IMR-90 (cell line): ENCODE results near the gene NMUR2. TPM values are rescaled to one million over a fixed set of nuclear protein-coding genes. Genes with fewer than 3 reads are reported as not detected.

Experiments used
- ATAC-seq: fragments of 200-7000 bp; cut with Tn5 transposase; 2 replicates; pipeline ENCODE4 v1.9.1; 2020; ENCODE audit warnings: low read depth, mild to moderate bottlenecking, moderate library complexity
- BruUV-seq: library from RNA; stranded (reverse); fragments of 400-500 nt; replicated peaks from 2 replicates; lab custom pipeline; 2021; lab: Mats Ljungman, UMichigan
- CTCF ChIA-PET: fragments of 300-600 bp; formaldehyde crosslinking; extraction: SDS; loops from one replicate; lab custom pipeline; 2021; ENCODE audit warnings: antibody characterized with exemption; lab: Yijun Ruan, JAX
- POLR2A ChIA-PET: fragments of 300-600 bp; sonication (Branson Sonifier 250); formaldehyde crosslinking; loops from one replicate; lab custom pipeline; 2022; ENCODE audit warnings: antibody characterized with exemption; ENCODE audit not compliant: unreplicated experiment; lab: Charles Lee
- DNase-seq: peaks from one replicate; pipeline ENCODE4 v3.0.0; 2013
- H2AFZ ChIP-seq: replicated peaks from 2 replicates; pipeline ENCODE3; 2013; ENCODE audit warnings: low read length, mild to moderate bottlenecking; ENCODE audit not compliant: poor library complexity
- H2AK5ac ChIP-seq: 2 replicates; pipeline ENCODE4 v1.6.1; 2013; ENCODE audit warnings: low read depth, low read length, inconsistent platforms
- H2AK9ac ChIP-seq: replicated peaks from 2 replicates; pipeline ENCODE3; 2013; ENCODE audit warnings: mild to moderate bottlenecking, low read depth, low read length, moderate library complexity; ENCODE audit not compliant: poor library complexity
- H2BK120ac ChIP-seq: 2 replicates; pipeline ENCODE4 v1.6.1; 2013; ENCODE audit warnings: low read depth, low read length, inconsistent platforms
- H2BK15ac ChIP-seq: 3 replicates; pipeline ENCODE4 v1.6.1; 2013; ENCODE audit warnings: low read depth, low read length, inconsistent platforms
- H2BK20ac ChIP-seq: 2 replicates; pipeline ENCODE4 v1.6.1; 2013; ENCODE audit warnings: low read depth, mild to moderate bottlenecking, inconsistent platforms, low read length, moderate library complexity
- H2BK5ac ChIP-seq: 2 replicates; pipeline ENCODE4 v1.6.1; 2013; ENCODE audit warnings: mild to moderate bottlenecking, low read depth, low read length, inconsistent platforms; ENCODE audit not compliant: poor library complexity, severe bottlenecking
- H3K14ac ChIP-seq: replicated peaks from 2 replicates; pipeline ENCODE4 v1.6.1; 2013; ENCODE audit warnings: low read depth, low read length, inconsistent platforms
- H3K18ac ChIP-seq: 2 replicates; pipeline ENCODE4 v1.6.1; 2013; ENCODE audit warnings: low read depth, low read length, control low read depth
- H3K23ac ChIP-seq: 2 replicates; pipeline ENCODE4 v1.6.1; 2013; ENCODE audit warnings: low read depth, low read length, inconsistent platforms
- H3K27ac ChIP-seq: 2 replicates; pipeline ENCODE4 v1.5.1; 2013; ENCODE audit warnings: mild to moderate bottlenecking, control low read depth, low read length; ENCODE audit not compliant: insufficient read depth
- H3K27me3 ChIP-seq: 2 replicates; pipeline ENCODE4 v1.6.1; 2013; ENCODE audit warnings: low read length; ENCODE audit not compliant: control insufficient read depth, insufficient read depth
- H3K36me3 ChIP-seq: 2 replicates; pipeline ENCODE4 v1.6.1; 2013; ENCODE audit warnings: low read length, mixed read lengths; ENCODE audit not compliant: control insufficient read depth, insufficient read depth
- H3K4ac ChIP-seq: 2 replicates; pipeline ENCODE4 v1.6.1; 2013; ENCODE audit warnings: low read depth, low read length, inconsistent platforms
- H3K4me1 ChIP-seq: 2 replicates; pipeline ENCODE4 v1.6.1; 2013; ENCODE audit warnings: low read length, mixed read lengths; ENCODE audit not compliant: control insufficient read depth, insufficient read depth
- H3K4me2 ChIP-seq: 2 replicates; pipeline ENCODE4 v1.6.1; 2013; ENCODE audit warnings: low read depth, mild to moderate bottlenecking, control low read depth, low read length, moderate library complexity
- H3K4me3 ChIP-seq: 2 replicates; pipeline ENCODE4 v1.5.1; 2013; ENCODE audit warnings: low read depth, mild to moderate bottlenecking, control low read depth, low read length, moderate library complexity; ENCODE audit not compliant: insufficient read depth
- H3K56ac ChIP-seq: 2 replicates; pipeline ENCODE4 v1.6.1; 2013; ENCODE audit warnings: low read length, inconsistent platforms; ENCODE audit not compliant: insufficient read depth; ENCODE audit errors: extremely low read depth
- H3K79me1 ChIP-seq, 2 experiments: 2 replicates each; pipeline ENCODE4 v1.6.1; 2013; ENCODE audit warnings: low read length in 2 of 2, inconsistent platforms in 1 of 2, low read depth in 1 of 2
- H3K9ac ChIP-seq: 2 replicates; pipeline ENCODE4 v1.6.1; 2013; ENCODE audit warnings: low read depth, low read length, control low read depth
- H3K9me1 ChIP-seq: 2 replicates; pipeline ENCODE4 v1.6.1; 2013; ENCODE audit warnings: low read length, inconsistent platforms; ENCODE audit not compliant: insufficient read depth
- H3K9me3 ChIP-seq: 2 replicates; pipeline ENCODE4 v1.6.1; 2013; ENCODE audit warnings: low read length; ENCODE audit not compliant: control insufficient read depth, insufficient read depth
- H4K20me1 ChIP-seq: 2 replicates; pipeline ENCODE4 v1.6.1; 2013; ENCODE audit warnings: low read length, inconsistent platforms; ENCODE audit not compliant: insufficient read depth
- H4K5ac ChIP-seq: 2 replicates; pipeline ENCODE4 v1.6.1; 2013; ENCODE audit warnings: mild to moderate bottlenecking, low read depth, low read length, control low read depth
- H4K8ac ChIP-seq, 2 experiments: 2 replicates each; pipeline ENCODE4 v1.6.1; 2013; ENCODE audit warnings: low read depth in 2 of 2, low read length in 2 of 2, control low read depth in 1 of 2, inconsistent platforms in 1 of 2
- H4K91ac ChIP-seq: 2 replicates; pipeline ENCODE4 v1.6.1; 2013; ENCODE audit warnings: low read depth, low read length, inconsistent platforms; ENCODE audit not compliant: insufficient read depth
- BHLHE40 ChIP-seq: fragments of 150-350 bp; IDR thresholded peaks from 2 replicates; pipeline ENCODE4 v1.6.1; 2016; ENCODE audit warnings: mild to moderate bottlenecking, low read depth, low read length
- CEBPB ChIP-seq: IDR thresholded peaks from 2 replicates; pipeline ENCODE4 v1.6.1; 2012; ENCODE audit warnings: low read depth, low read length, improper control_type of control experiment
- MXI1 ChIP-seq: IDR thresholded peaks from 2 replicates; pipeline ENCODE4 v1.6.1; 2012; ENCODE audit warnings: low read depth, mild to moderate bottlenecking, low read length, moderate library complexity, borderline replicate concordance
- RAD21 ChIP-seq: IDR thresholded peaks from 2 replicates; pipeline ENCODE4 v1.6.1; 2012; ENCODE audit warnings: low read length, improper control_type of control experiment
- RCOR1 ChIP-seq: IDR thresholded peaks from 2 replicates; pipeline ENCODE4 v1.6.1; 2012; ENCODE audit warnings: mild to moderate bottlenecking, low read length, improper control_type of control experiment; ENCODE audit not compliant: insufficient replicate concordance
- WGBS, 2 experiments: methylation state at CpG; one replicate each; pipeline versions ENCODE4 v1.1.5 to v1.1.7; 2013; ENCODE audit warnings: missing lambda C conversion rate in 2 of 2; ENCODE audit not compliant: insufficient read length in 1 of 2; ENCODE audit errors: extremely low coverage in 2 of 2; 5-methylcytosine and 5-hydroxymethylcytosine counted together
- dilution Hi-C: fragments of 300-500 bp; cut with HindIII; formaldehyde crosslinking; loops from one replicate; pipeline ENCODE4 v1.14.3; 2018; ENCODE audit warnings: low sequenced_read_pairs; ENCODE audit not compliant: unreplicated experiment
- in situ Hi-C: fragments of 300-500 bp; cut with MboI; formaldehyde crosslinking; loops from 3 replicates; pipeline ENCODE4 v1.14.3; 2019; ENCODE audit warnings: low sequenced_read_pairs, inconsistent platforms, mixed read lengths
- intact Hi-C: fragments of 100-400 bp; cut with micrococcal nuclease; formaldehyde crosslinking; loops from 2 replicates; pipeline ENCODE4 v1.10.0; 2022
- polyA plus RNA-seq, 3 experiments: library from polyadenylated mRNA; depleted of rRNA; stranded (reverse); fragments of >200 nt; gene quantifications; 2 replicates each; pipeline ENCODE4 v1.2.3, GENCODE V29; 2012; ENCODE audit warnings: low replicate concordance in 1 of 3
- total RNA-seq: library from RNA; depleted of rRNA; stranded (reverse); fragments of >200 nt; gene quantifications from 2 replicates; pipeline ENCODE4 v1.2.3, GENCODE V29; 2012

Gene NMUR2
- total and polyA plus RNA-seq, 2 of the 4 experiments (the other 2 are of a cell fraction) = not detected

GRCh38 chr5:152422081-152422480, 17.0 kb upstream of the NMUR2 start:
- Histone ChIP-seq H3K4me3 (no peak overlapping the region), H3K36me3 (no peaks in the 10 kb centered on the region), H2AFZ (no peak overlapping the region), H2BK15ac (no peak overlapping the region), H4K91ac (no peak overlapping the region), H3K18ac (no peak overlapping the region), H3K56ac (no peak overlapping the region), H3K4me1 (no peaks in the 10 kb centered on the region), H3K14ac (no peak overlapping the region), H3K9ac (no peak overlapping the region), H3K9me3 (no peaks in the 10 kb centered on the region), H2AK5ac (no peak overlapping the region), H3K4ac (no peak overlapping the region), H3K4me2 (no peak overlapping the region), H2BK20ac (no peak overlapping the region), H2BK5ac (no peak overlapping the region), H4K5ac (no peak overlapping the region), H3K9me1 (no peaks in the 10 kb centered on the region), H3K27ac (no peak overlapping the region), H4K20me1 (no peaks in the 10 kb centered on the region), H4K8ac (no peak overlapping the region), H3K79me1 (no peaks in the 10 kb centered on the region), H3K27me3 (no peaks in the 10 kb centered on the region), H3K23ac (no peak overlapping the region), H2BK120ac (no peak overlapping the region), H2AK9ac (no peak overlapping the region)
- ATAC-seq (no peak), DNase-seq (no peak)
- TF ChIP-seq RCOR1 (no peak), MXI1 (no peak), CEBPB (no peak), BHLHE40 (no peak), RAD21 (no peak)
- POLR2A ChIA-PET = no interaction called here
- intact Hi-C loops (no loop called here), in situ Hi-C loops (no loop called here), dilution Hi-C loops (no loop called here)
- no TSS peak for BruUV-seq
- CTCF ChIA-PET = no interaction called here
- WGBS, 2 experiments = 49% methylated on average over 2 of the region's 2 CpGs; no CpG with 5 or more reads in 1 of the 2 experiments
